Measurements from ENCODE around the gene DPY19L1.
"Not testable (repeated sequence)": the region's sequence is repeated elsewhere in the genome, so short reads cannot be mapped to it uniquely, and the experiment has no call there.

- not testable (repeated sequence) for TF ChIP-seq CTCF (IDR thresholded peaks at IDR 0.05); POLR2A (IDR thresholded peaks at IDR 0.05; ENCODE audit: low read depth); EP300 (IDR thresholded peaks at IDR 0.05); POLR2AphosphoS5 (IDR thresholded peaks at IDR 0.05)
These were observed 6.0 kb upstream of the DPY19L1 start for GRCh38 chr7:35043301-35043700.

Measured in esophagus muscularis mucosa (tissue), 4 donors.